IMR-90 (cell line): ENCODE results near the gene KCNG4. TPM values are rescaled to one million over a fixed set of nuclear protein-coding genes. Genes with fewer than 3 reads are reported as not detected.

Experiments used
- ATAC-seq: fragments of 200-7000 bp; cut with Tn5 transposase; 2 replicates; pipeline ENCODE4 v1.9.1; 2020; ENCODE audit warnings: low read depth, mild to moderate bottlenecking, moderate library complexity
- BruUV-seq: library from RNA; stranded (reverse); fragments of 400-500 nt; replicated peaks from 2 replicates; lab custom pipeline; 2021; lab: Mats Ljungman, UMichigan
- CTCF ChIA-PET: fragments of 300-600 bp; formaldehyde crosslinking; extraction: SDS; loops from one replicate; lab custom pipeline; 2021; ENCODE audit warnings: antibody characterized with exemption; lab: Yijun Ruan, JAX
- POLR2A ChIA-PET: fragments of 300-600 bp; sonication (Branson Sonifier 250); formaldehyde crosslinking; loops from one replicate; lab custom pipeline; 2022; ENCODE audit warnings: antibody characterized with exemption; ENCODE audit not compliant: unreplicated experiment; lab: Charles Lee
- DNase-seq: peaks from one replicate; pipeline ENCODE4 v3.0.0; 2013
- H2AFZ ChIP-seq: replicated peaks from 2 replicates; pipeline ENCODE3; 2013; ENCODE audit warnings: low read length, mild to moderate bottlenecking; ENCODE audit not compliant: poor library complexity
- H2AK5ac ChIP-seq: 2 replicates; pipeline ENCODE4 v1.6.1; 2013; ENCODE audit warnings: low read depth, low read length, inconsistent platforms
- H2AK9ac ChIP-seq: replicated peaks from 2 replicates; pipeline ENCODE3; 2013; ENCODE audit warnings: mild to moderate bottlenecking, low read depth, low read length, moderate library complexity; ENCODE audit not compliant: poor library complexity
- H2BK120ac ChIP-seq: 2 replicates; pipeline ENCODE4 v1.6.1; 2013; ENCODE audit warnings: low read depth, low read length, inconsistent platforms
- H2BK15ac ChIP-seq: 3 replicates; pipeline ENCODE4 v1.6.1; 2013; ENCODE audit warnings: low read depth, low read length, inconsistent platforms
- H2BK20ac ChIP-seq: 2 replicates; pipeline ENCODE4 v1.6.1; 2013; ENCODE audit warnings: low read depth, mild to moderate bottlenecking, inconsistent platforms, low read length, moderate library complexity
- H2BK5ac ChIP-seq: 2 replicates; pipeline ENCODE4 v1.6.1; 2013; ENCODE audit warnings: mild to moderate bottlenecking, low read depth, low read length, inconsistent platforms; ENCODE audit not compliant: poor library complexity, severe bottlenecking
- H3K14ac ChIP-seq: replicated peaks from 2 replicates; pipeline ENCODE4 v1.6.1; 2013; ENCODE audit warnings: low read depth, low read length, inconsistent platforms
- H3K18ac ChIP-seq: 2 replicates; pipeline ENCODE4 v1.6.1; 2013; ENCODE audit warnings: low read depth, low read length, control low read depth
- H3K23ac ChIP-seq: 2 replicates; pipeline ENCODE4 v1.6.1; 2013; ENCODE audit warnings: low read depth, low read length, inconsistent platforms
- H3K27ac ChIP-seq: 2 replicates; pipeline ENCODE4 v1.5.1; 2013; ENCODE audit warnings: mild to moderate bottlenecking, control low read depth, low read length; ENCODE audit not compliant: insufficient read depth
- H3K27me3 ChIP-seq: 2 replicates; pipeline ENCODE4 v1.6.1; 2013; ENCODE audit warnings: low read length; ENCODE audit not compliant: control insufficient read depth, insufficient read depth
- H3K36me3 ChIP-seq: 2 replicates; pipeline ENCODE4 v1.6.1; 2013; ENCODE audit warnings: low read length, mixed read lengths; ENCODE audit not compliant: control insufficient read depth, insufficient read depth
- H3K4ac ChIP-seq: 2 replicates; pipeline ENCODE4 v1.6.1; 2013; ENCODE audit warnings: low read depth, low read length, inconsistent platforms
- H3K4me1 ChIP-seq: 2 replicates; pipeline ENCODE4 v1.6.1; 2013; ENCODE audit warnings: low read length, mixed read lengths; ENCODE audit not compliant: control insufficient read depth, insufficient read depth
- H3K4me2 ChIP-seq: 2 replicates; pipeline ENCODE4 v1.6.1; 2013; ENCODE audit warnings: low read depth, mild to moderate bottlenecking, control low read depth, low read length, moderate library complexity
- H3K4me3 ChIP-seq: 2 replicates; pipeline ENCODE4 v1.5.1; 2013; ENCODE audit warnings: low read depth, mild to moderate bottlenecking, control low read depth, low read length, moderate library complexity; ENCODE audit not compliant: insufficient read depth
- H3K56ac ChIP-seq: 2 replicates; pipeline ENCODE4 v1.6.1; 2013; ENCODE audit warnings: low read length, inconsistent platforms; ENCODE audit not compliant: insufficient read depth; ENCODE audit errors: extremely low read depth
- H3K79me1 ChIP-seq, 2 experiments: 2 replicates each; pipeline ENCODE4 v1.6.1; 2013; ENCODE audit warnings: low read length in 2 of 2, inconsistent platforms in 1 of 2, low read depth in 1 of 2
- H3K9ac ChIP-seq: 2 replicates; pipeline ENCODE4 v1.6.1; 2013; ENCODE audit warnings: low read depth, low read length, control low read depth
- H3K9me1 ChIP-seq: 2 replicates; pipeline ENCODE4 v1.6.1; 2013; ENCODE audit warnings: low read length, inconsistent platforms; ENCODE audit not compliant: insufficient read depth
- H3K9me3 ChIP-seq: 2 replicates; pipeline ENCODE4 v1.6.1; 2013; ENCODE audit warnings: low read length; ENCODE audit not compliant: control insufficient read depth, insufficient read depth
- H4K20me1 ChIP-seq: 2 replicates; pipeline ENCODE4 v1.6.1; 2013; ENCODE audit warnings: low read length, inconsistent platforms; ENCODE audit not compliant: insufficient read depth
- H4K5ac ChIP-seq: 2 replicates; pipeline ENCODE4 v1.6.1; 2013; ENCODE audit warnings: mild to moderate bottlenecking, low read depth, low read length, control low read depth
- H4K8ac ChIP-seq, 2 experiments: 2 replicates each; pipeline ENCODE4 v1.6.1; 2013; ENCODE audit warnings: low read depth in 2 of 2, low read length in 2 of 2, control low read depth in 1 of 2, inconsistent platforms in 1 of 2
- H4K91ac ChIP-seq: 2 replicates; pipeline ENCODE4 v1.6.1; 2013; ENCODE audit warnings: low read depth, low read length, inconsistent platforms; ENCODE audit not compliant: insufficient read depth
- CEBPB ChIP-seq: IDR thresholded peaks from 2 replicates; pipeline ENCODE4 v1.6.1; 2012; ENCODE audit warnings: low read depth, low read length, improper control_type of control experiment
- CHD1 ChIP-seq: IDR thresholded peaks from 2 replicates; pipeline ENCODE4 v1.6.1; 2012; ENCODE audit warnings: low read depth, low read length, improper control_type of control experiment
- ELK1 ChIP-seq: fragments of 150-350 bp; IDR thresholded peaks from 2 replicates; pipeline ENCODE4 v1.6.1; 2016; ENCODE audit warnings: low read depth, mild to moderate bottlenecking, low read length, moderate library complexity, borderline replicate concordance
- FOS ChIP-seq: fragments of 150-350 bp; IDR thresholded peaks from 2 replicates; pipeline ENCODE4 v1.6.1; 2016; ENCODE audit warnings: low read depth, low read length
- MAFK ChIP-seq: IDR thresholded peaks from 2 replicates; pipeline ENCODE4 v1.6.1; 2012; ENCODE audit warnings: low read depth, low read length, improper control_type of control experiment
- MAZ ChIP-seq: IDR thresholded peaks from 2 replicates; pipeline ENCODE4 v1.6.1; 2012; ENCODE audit warnings: low read depth, mild to moderate bottlenecking, low read length, improper control_type of control experiment, moderate library complexity, borderline replicate concordance
- MXI1 ChIP-seq: IDR thresholded peaks from 2 replicates; pipeline ENCODE4 v1.6.1; 2012; ENCODE audit warnings: low read depth, mild to moderate bottlenecking, low read length, moderate library complexity, borderline replicate concordance
- NFE2L2 ChIP-seq: fragments of 150-350 bp; IDR thresholded peaks from 2 replicates; pipeline ENCODE4 v1.6.1; 2016; ENCODE audit warnings: low read depth, mild to moderate bottlenecking, low read length
- POLR2A ChIP-seq: IDR thresholded peaks from 2 replicates; pipeline ENCODE4 v1.6.1; 2012; ENCODE audit warnings: mild to moderate bottlenecking, low read depth, low read length
- RCOR1 ChIP-seq: IDR thresholded peaks from 2 replicates; pipeline ENCODE4 v1.6.1; 2012; ENCODE audit warnings: mild to moderate bottlenecking, low read length, improper control_type of control experiment; ENCODE audit not compliant: insufficient replicate concordance
- SMC3 ChIP-seq: fragments of 150-350 bp; IDR thresholded peaks from 2 replicates; pipeline ENCODE4 v1.6.1; 2016; ENCODE audit warnings: low read depth, mild to moderate bottlenecking, antibody characterized with exemption, low read length, moderate library complexity
- USF2 ChIP-seq: fragments of 150-350 bp; IDR thresholded peaks from 2 replicates; pipeline ENCODE4 v1.6.1; 2017; ENCODE audit warnings: mild to moderate bottlenecking, antibody characterized with exemption, low read length, low read depth
- WGBS, 2 experiments: methylation state at CpG; one replicate each; pipeline versions ENCODE4 v1.1.5 to v1.1.7; 2013; ENCODE audit warnings: missing lambda C conversion rate in 2 of 2; ENCODE audit not compliant: insufficient read length in 1 of 2; ENCODE audit errors: extremely low coverage in 2 of 2; 5-methylcytosine and 5-hydroxymethylcytosine counted together
- dilution Hi-C: fragments of 300-500 bp; cut with HindIII; formaldehyde crosslinking; loops from one replicate; pipeline ENCODE4 v1.14.3; 2018; ENCODE audit warnings: low sequenced_read_pairs; ENCODE audit not compliant: unreplicated experiment
- in situ Hi-C: fragments of 300-500 bp; cut with MboI; formaldehyde crosslinking; loops from 3 replicates; pipeline ENCODE4 v1.14.3; 2019; ENCODE audit warnings: low sequenced_read_pairs, inconsistent platforms, mixed read lengths
- intact Hi-C: fragments of 100-400 bp; cut with micrococcal nuclease; formaldehyde crosslinking; loops from 2 replicates; pipeline ENCODE4 v1.10.0; 2022
- polyA plus RNA-seq, 3 experiments: library from polyadenylated mRNA; depleted of rRNA; stranded (reverse); fragments of >200 nt; gene quantifications; 2 replicates each; pipeline ENCODE4 v1.2.3, GENCODE V29; 2012; ENCODE audit warnings: low replicate concordance in 1 of 3
- total RNA-seq: library from RNA; depleted of rRNA; stranded (reverse); fragments of >200 nt; gene quantifications from 2 replicates; pipeline ENCODE4 v1.2.3, GENCODE V29; 2012
- TF ChIP-seq, protein P1 (sequence below): conservative IDR thresholded peaks from 2 replicates; pipeline ENCODE4 v1.5.1; 2012; ENCODE audit warnings: mild to moderate bottlenecking, low read depth, low read length, improper control_type of control experiment

The KCNG4 gene
- total and polyA plus RNA-seq, 2 of the 4 experiments (the other 2 are of a cell fraction) = not detected

GRCh38 chr16:84186685-84187437, 53.0 kb downstream of the KCNG4 start, which contains the start of gene TAF1C:
TAF1C (minus strand) TSS chr16:84187057; CDS start chr16:84184988, 2,069 bp downstream.
- ATAC-seq (peak; percentile 97), DNase-seq (peak; percentile 93)
- Histone ChIP-seq H4K91ac (peak within 1 kb of the TSS; percentile 96), H3K27me3 (no peaks in the 10 kb centered on the region; the same call in 1 of the 2 replicates), H2BK20ac (no peak within 1 kb of the TSS), H3K27ac (peak within 1 kb of the TSS; percentile 94), H2BK120ac (peak within 1 kb of the TSS; percentile 72; the same call in 1 of the 2 replicates), H3K4me2 (peak within 1 kb of the TSS; percentile 89), H4K8ac (peak within 1 kb of the TSS; percentile 95 to 99), H3K79me1 (peaks cover 16 to 44% of the 10 kb centered on the region in 2 experiments), H3K36me3 (peaks cover 26% of the 10 kb centered on the region), H3K4me3 (peak within 1 kb of the TSS; percentile 88), H2AK5ac (peak within 1 kb of the TSS; percentile 91), H3K23ac (peak within 1 kb of the TSS; percentile 81; the same call in 1 of the 2 replicates), H2AK9ac (peak within 1 kb of the TSS; percentile 85), H3K4me1 (peaks cover 3% of the 10 kb centered on the region), H2BK5ac (peak within 1 kb of the TSS; percentile 70), H3K9me3 (no peaks in the 10 kb centered on the region), H2BK15ac (0 out of 3 replicates have a peak within 1 kb of the TSS, but pooled peaks have one; percentile 77), H3K18ac (peak within 1 kb of the TSS; percentile 66; the same call in 1 of the 2 replicates), H3K4ac (peak within 1 kb of the TSS; percentile 97), H4K20me1 (0 out of 2 replicates have a peak, but pooled peaks cover 9% of the 10 kb centered on the region), H3K56ac (peak within 1 kb of the TSS; percentile 77; the same call in 1 of the 2 replicates), H4K5ac (peak within 1 kb of the TSS; percentile 96), H3K9me1 (peaks cover 6% of the 10 kb centered on the region; the same call in 1 of the 2 replicates), H3K9ac (peak within 1 kb of the TSS; percentile 98), H3K14ac (peak within 1 kb of the TSS; percentile 98), H2AFZ (peak within 1 kb of the TSS; percentile 100)
- POLR2A ChIA-PET = interaction anchor here (0.7 to 1.5 kb wide), 2 partner anchors 10 to 176 kb away, joined by 4 to 5 read pairs; no protein-coding TSS in a partner anchor
- intact Hi-C loops (no loop called here), dilution Hi-C loops (no loop called here), in situ Hi-C loops (no loop called here)
- CTCF ChIA-PET = interaction anchor here (0.6 to 2.2 kb wide), 18 partner anchors 8 to 137 kb away, joined by 3 to 24 read pairs (median 3); partner anchors contain the start of gene MBTPS1
- no TSS peak for BruUV-seq
- WGBS, 2 experiments = 0% methylated on average over 30 of the region's 55 CpGs; no CpG with 5 or more reads in 1 of the 2 experiments
- TF ChIP-seq SMC3 (peak; percentile 74), ELK1 (no peak), POLR2A (no peak), CEBPB (no peak), NFE2L2 (no peak), CHD1 (no peak), MAFK (no peak), MAZ (peak; percentile 63; the same call in 1 of the 2 replicates), RCOR1 (peak; percentile 95), USF2 (peak; percentile 50; the same call in 1 of the 2 replicates), MXI1 (peak; percentile 80), FOS (no peak)
- TF ChIP-seq, protein P1, sequence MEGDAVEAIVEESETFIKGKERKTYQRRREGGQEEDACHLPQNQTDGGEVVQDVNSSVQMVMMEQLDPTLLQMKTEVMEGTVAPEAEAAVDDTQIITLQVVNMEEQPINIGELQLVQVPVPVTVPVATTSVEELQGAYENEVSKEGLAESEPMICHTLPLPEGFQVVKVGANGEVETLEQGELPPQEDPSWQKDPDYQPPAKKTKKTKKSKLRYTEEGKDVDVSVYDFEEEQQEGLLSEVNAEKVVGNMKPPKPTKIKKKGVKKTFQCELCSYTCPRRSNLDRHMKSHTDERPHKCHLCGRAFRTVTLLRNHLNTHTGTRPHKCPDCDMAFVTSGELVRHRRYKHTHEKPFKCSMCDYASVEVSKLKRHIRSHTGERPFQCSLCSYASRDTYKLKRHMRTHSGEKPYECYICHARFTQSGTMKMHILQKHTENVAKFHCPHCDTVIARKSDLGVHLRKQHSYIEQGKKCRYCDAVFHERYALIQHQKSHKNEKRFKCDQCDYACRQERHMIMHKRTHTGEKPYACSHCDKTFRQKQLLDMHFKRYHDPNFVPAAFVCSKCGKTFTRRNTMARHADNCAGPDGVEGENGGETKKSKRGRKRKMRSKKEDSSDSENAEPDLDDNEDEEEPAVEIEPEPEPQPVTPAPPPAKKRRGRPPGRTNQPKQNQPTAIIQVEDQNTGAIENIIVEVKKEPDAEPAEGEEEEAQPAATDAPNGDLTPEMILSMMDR = peak; percentile 99
